Stimulated activated naive CD8-positive, alpha-beta T cell treated with anti-CD3 and anti-CD28 coated beads, Interleukin-15, amount 100 ng/mL, for 72 hours (primary cell): Measurements from ENCODE around the gene METTL25.
"Not testable (repeated sequence)": the region's sequence is repeated elsewhere in the genome, so short reads cannot be mapped to it uniquely, and the experiment has no call there.

Experiments
- ATAC-seq: fragments of 150-1000 bp; cut with Tn5 transposase; 2 replicates; pipeline ENCODE4 v1.10.0; 2021; ENCODE audit warnings: mild to moderate bottlenecking, moderate library complexity
- DNase-seq, 2 donors: peaks; one replicate each; pipeline ENCODE4 v3.0.0; 2021 to 2022
- H3K27ac Mint-ChIP-seq, 2 donors: one replicate each; pipeline ENCODE4 v1.8.0; 2022; ENCODE audit warnings: mild to moderate bottlenecking in 2 of 2, mixed read lengths in 2 of 2, moderate library complexity in 2 of 2
- H3K27me3 Mint-ChIP-seq: one replicate; pipeline ENCODE4 v1.8.0; 2022; ENCODE audit warnings: mixed read lengths
- H3K4me1 Mint-ChIP-seq: one replicate; pipeline ENCODE4 v1.8.0; 2022; ENCODE audit warnings: mild to moderate bottlenecking, mixed read lengths
- H3K4me3 Mint-ChIP-seq, 2 donors: one replicate each; pipeline ENCODE4 v1.8.0; 2022; ENCODE audit warnings: mild to moderate bottlenecking in 2 of 2, mixed read lengths in 2 of 2, moderate library complexity in 1 of 2
- H3K9me3 Mint-ChIP-seq, 2 donors: one replicate each; pipeline ENCODE4 v1.8.0; 2022; ENCODE audit warnings: mixed read lengths in 2 of 2

The METTL25 gene

GRCh38 chr12:82358200-82359114, at the start of gene METTL25, which contains the start of gene CCDC59:
METTL25 (plus strand) TSS chr12:82358529; CDS start chr12:82358566, 37 bp downstream.
CCDC59 (minus strand) TSS chr12:82358387; CDS start chr12:82358376, 11 bp downstream.
- Mint-ChIP-seq H3K4me3 (peak within 1 kb of the TSS; percentile 95 to 97), H3K27me3 (no peaks in the 10 kb centered on the region), H3K4me1 (peaks cover 51% of the 10 kb centered on the region), H3K27ac (peak within 1 kb of the TSS; percentile 99 to 100), H3K9me3 (peaks cover 0 to 8% of the 10 kb centered on the region in 2 donors)
- DNase-seq (peak; percentile 93 to 96), ATAC-seq (peak; percentile 96)

GRCh38 chr12:82314406-82314892, 43.9 kb upstream of the METTL25 start:
- peaks cover 7 to 11% of the 10 kb centered on the region in 2 donors for H3K9me3 Mint-ChIP-seq
- DNase-seq (no peak), ATAC-seq (no peak)
- H3K4me3 Mint-ChIP-seq: no peak overlapping the region
- H3K4me1 Mint-ChIP-seq: no peaks in the 10 kb centered on the region
- H3K27me3 Mint-ChIP-seq: peaks cover 17% of the 10 kb centered on the region
- no peak overlapping the region for H3K27ac Mint-ChIP-seq

GRCh38 chr12:82319276-82319675, 39.1 kb upstream of the METTL25 start:
- H3K4me1 Mint-ChIP-seq: no peaks in the 10 kb centered on the region
- no peak for ATAC-seq
- DNase-seq: no peak
- H3K4me3 Mint-ChIP-seq: no peak overlapping the region
- H3K27ac Mint-ChIP-seq: no peak overlapping the region
- no peaks in the 10 kb centered on the region for H3K9me3 Mint-ChIP-seq
- H3K27me3 Mint-ChIP-seq: peaks cover 8% of the 10 kb centered on the region

- Mint-ChIP-seq H3K27me3 (no peaks in the 10 kb centered on the region), H3K27ac (no peak overlapping the region), H3K4me3 (no peak overlapping the region), H3K9me3 (no peaks in the 10 kb centered on the region), H3K4me1 (no peaks in the 10 kb centered on the region)
- DNase-seq: no peak
- ATAC-seq: no peak
These were observed 32.6 kb upstream of the METTL25 start for GRCh38 chr12:82325540-82326336.

GRCh38 chr12:82326905-82327503, 31.3 kb upstream of the METTL25 start:
- Mint-ChIP-seq H3K4me1 (no peaks in the 10 kb centered on the region), H3K4me3 (no peak overlapping the region), H3K27ac (peak overlapping the region in 1 of 2 donors; percentile 21), H3K9me3 (no peaks in the 10 kb centered on the region), H3K27me3 (no peaks in the 10 kb centered on the region)
- ATAC-seq: no peak
- DNase-seq: no peak

GRCh38 chr12:82327861-82328260, 30.5 kb upstream of the METTL25 start:
- Mint-ChIP-seq H3K27ac (no peak overlapping the region), H3K27me3 (no peaks in the 10 kb centered on the region), H3K4me3 (no peak overlapping the region), H3K9me3 (no peaks in the 10 kb centered on the region), H3K4me1 (no peaks in the 10 kb centered on the region)
- DNase-seq (no peak), ATAC-seq (no peak)

- ATAC-seq: no peak
- DNase-seq: no peak
- no peak overlapping the region for H3K4me3 Mint-ChIP-seq
These were observed 28.8 kb upstream of the METTL25 start for GRCh38 chr12:82329508-82329907.

GRCh38 chr12:82350161-82350560, 8.2 kb upstream of the METTL25 start:
- ATAC-seq (peak; percentile 20), DNase-seq (no peak)
- H3K4me3 Mint-ChIP-seq: no peak overlapping the region
- peaks cover 6% of the 10 kb centered on the region for H3K4me1 Mint-ChIP-seq
- H3K27ac Mint-ChIP-seq: no peak overlapping the region
- no peaks in the 10 kb centered on the region for H3K9me3 Mint-ChIP-seq
- no peaks in the 10 kb centered on the region for H3K27me3 Mint-ChIP-seq

More at GRCh38 chr12:82329508-82329907, 28.8 kb upstream of the METTL25 start:
- no peaks in the 10 kb centered on the region for H3K4me1 Mint-ChIP-seq
- no peak overlapping the region for H3K27ac Mint-ChIP-seq
- peaks cover 11% of the 10 kb centered on the region for H3K27me3 Mint-ChIP-seq
- H3K9me3 Mint-ChIP-seq: no peaks in the 10 kb centered on the region

GRCh38 chr12:82351390-82351789, 6.9 kb upstream of the METTL25 start:
- no peak overlapping the region for H3K27ac Mint-ChIP-seq
- H3K9me3 Mint-ChIP-seq: no peaks in the 10 kb centered on the region

GRCh38 chr12:82357340-82357739, 989 bp upstream of the METTL25 start:
- H3K9me3 Mint-ChIP-seq: peaks cover 0 to 8% of the 10 kb centered on the region in 2 donors
- ATAC-seq (no peak), DNase-seq (no peak)
- peak overlapping the region; percentile 95 to 97 for H3K4me3 Mint-ChIP-seq
- H3K27me3 Mint-ChIP-seq: no peaks in the 10 kb centered on the region
- peak overlapping the region; percentile 99 to 100 for H3K27ac Mint-ChIP-seq
- peaks cover 46% of the 10 kb centered on the region for H3K4me1 Mint-ChIP-seq

More at GRCh38 chr12:82351390-82351789, 6.9 kb upstream of the METTL25 start:
- ATAC-seq (no peak), DNase-seq (no peak)
- Mint-ChIP-seq H3K4me1 (peaks cover 19% of the 10 kb centered on the region), H3K4me3 (no peak overlapping the region), H3K27me3 (no peaks in the 10 kb centered on the region)

GRCh38 chr12:82357845-82358199, 507 bp upstream of the METTL25 start:
- peak overlapping the region; percentile 95 to 97 for H3K4me3 Mint-ChIP-seq
- peak overlapping the region; percentile 99 to 100 for H3K27ac Mint-ChIP-seq
- H3K9me3 Mint-ChIP-seq: peaks cover 0 to 8% of the 10 kb centered on the region in 2 donors
- DNase-seq (no peak), ATAC-seq (no peak)
- H3K27me3 Mint-ChIP-seq: no peaks in the 10 kb centered on the region
- H3K4me1 Mint-ChIP-seq: peaks cover 51% of the 10 kb centered on the region

GRCh38 chr12:82359115-82359478, 768 bp downstream of the METTL25 start:
- DNase-seq: peak in 1 of 2 donors; percentile 14
- no peaks in the 10 kb centered on the region for H3K27me3 Mint-ChIP-seq
- peak; percentile 6 for ATAC-seq
- peak overlapping the region; percentile 95 to 97 for H3K4me3 Mint-ChIP-seq
- peaks cover 53% of the 10 kb centered on the region for H3K4me1 Mint-ChIP-seq
- peak overlapping the region; percentile 99 to 100 for H3K27ac Mint-ChIP-seq
- H3K9me3 Mint-ChIP-seq: peaks cover 0 to 8% of the 10 kb centered on the region in 2 donors

GRCh38 chr12:82360834-82361233, 2.5 kb downstream of the METTL25 start:
- DNase-seq, H3K4me3 Mint-ChIP-seq, H3K27ac Mint-ChIP-seq, H3K9me3 Mint-ChIP-seq, H3K27me3 Mint-ChIP-seq, ATAC-seq: not testable (repeated sequence)
- peaks cover 43% of the 10 kb centered on the region for H3K4me1 Mint-ChIP-seq

- DNase-seq (no peak), ATAC-seq (no peak)
- H3K4me3 Mint-ChIP-seq: no peak overlapping the region
- H3K4me1 Mint-ChIP-seq: peaks cover 36% of the 10 kb centered on the region
- peaks cover 0 to 8% of the 10 kb centered on the region in 2 donors for H3K9me3 Mint-ChIP-seq
- H3K27ac Mint-ChIP-seq: no peak overlapping the region
- H3K27me3 Mint-ChIP-seq: no peaks in the 10 kb centered on the region
These were observed 3.2 kb downstream of the METTL25 start for GRCh38 chr12:82361461-82361915.

GRCh38 chr12:82363990-82364389, 5.7 kb downstream of the METTL25 start:
- Mint-ChIP-seq H3K9me3 (peaks cover 0 to 8% of the 10 kb centered on the region in 2 donors), H3K27me3 (no peaks in the 10 kb centered on the region), H3K4me1 (peaks cover 33% of the 10 kb centered on the region), H3K4me3 (no peak overlapping the region), H3K27ac (no peak overlapping the region)
- ATAC-seq: no peak
- no peak for DNase-seq
